GM19238 (cell line): Measurements from ENCODE around the gene NR6A1.
A peak's percentile ranks its signal among the peaks of the same experiment; 100 is the strongest.

Experiments used
- DNase-seq: peaks from one replicate; pipeline ENCODE4 v3.0.0; 2011; ENCODE audit warnings: low spot score; ENCODE audit not compliant: insufficient read length

The NR6A1 gene

GRCh38 chr9:124771021-124771866 is at the start of gene NR6A1:
Gene NR6A1, minus strand, starts transcription at chr9:124771311.
- peak; percentile 98 for DNase-seq

- DNase-seq = no peak
Observed at GRCh38 chr9:124818431-124819281, 47.5 kb upstream of the NR6A1 start.

- DNase-seq = no peak
Observed at GRCh38 chr9:124815601-124816000, 44.5 kb upstream of the NR6A1 start.

- DNase-seq = no peak
Observed at GRCh38 chr9:124814164-124814535, 43.0 kb upstream of the NR6A1 start.

GRCh38 chr9:124813501-124814163 is 42.5 kb upstream of the NR6A1 start:
- DNase-seq = no peak

- DNase-seq = no peak
Observed at GRCh38 chr9:124813041-124813440, 41.9 kb upstream of the NR6A1 start.

GRCh38 chr9:124812441-124812876 is 41.3 kb upstream of the NR6A1 start:
- no peak for DNase-seq

- DNase-seq = no peak
Observed at GRCh38 chr9:124810663-124811355, 39.7 kb upstream of the NR6A1 start.

- no peak for DNase-seq
Observed at GRCh38 chr9:124809741-124810500, 38.8 kb upstream of the NR6A1 start.

- no peak for DNase-seq
Observed at GRCh38 chr9:124809211-124809610, 38.1 kb upstream of the NR6A1 start.

GRCh38 chr9:124808246-124808956 is 37.3 kb upstream of the NR6A1 start:
- no peak for DNase-seq

- DNase-seq = no peak
Observed at GRCh38 chr9:124805186-124805585, 34.1 kb upstream of the NR6A1 start.

- DNase-seq = no peak
Observed at GRCh38 chr9:124803911-124804310, 32.8 kb upstream of the NR6A1 start.

- DNase-seq = no peak
Observed at GRCh38 chr9:124802426-124802825, 31.3 kb upstream of the NR6A1 start.

GRCh38 chr9:124801356-124801755 is 30.2 kb upstream of the NR6A1 start:
- no peak for DNase-seq

- no peak for DNase-seq
Observed at GRCh38 chr9:124800306-124801259, 29.5 kb upstream of the NR6A1 start.

- DNase-seq = no peak
Observed at GRCh38 chr9:124799274-124800006, 28.3 kb upstream of the NR6A1 start.
